SH-SY5Y (cell line): ENCODE results near the gene IL22RA1.

Source experiments
- GATA2 ChIP-seq: IDR thresholded peaks from 2 replicates; pipeline ENCODE4 v1.6.1; 2011; ENCODE audit warnings: mild to moderate bottlenecking, low read depth, low read length
- GATA3 ChIP-seq: IDR thresholded peaks from 2 replicates; pipeline ENCODE4 v1.6.1; 2011; ENCODE audit warnings: low read depth, mild to moderate bottlenecking, low read length, moderate library complexity

DNA sequence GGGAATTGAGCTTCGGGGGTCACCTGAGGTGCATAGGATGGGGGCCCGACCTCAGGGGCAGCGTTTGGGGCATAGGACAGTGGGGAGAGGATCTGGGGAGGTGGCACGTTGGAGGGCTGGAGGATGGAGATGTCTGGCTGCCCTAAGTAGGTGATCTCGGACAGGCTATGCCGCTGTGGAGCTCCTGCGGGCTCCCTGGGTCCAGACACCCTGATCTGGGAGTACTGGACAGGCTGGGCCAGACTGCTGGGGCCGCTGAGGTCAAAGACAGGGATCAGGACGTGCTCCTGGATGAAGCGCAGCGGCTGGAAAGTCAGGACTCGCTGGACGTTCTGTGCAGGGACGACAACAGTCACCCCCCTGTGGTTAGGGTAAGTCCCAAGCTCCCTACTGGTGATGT lies 21.5 kb downstream of the IL22RA1 start:
- TF ChIP-seq GATA2 (no peak), GATA3 (no peak)
